Osteocyte (in vitro differentiated cells): Measurements from ENCODE around the gene PPP1R1C. TPM values are rescaled to one million over a fixed set of nuclear protein-coding genes. Genes with fewer than 3 reads are reported as not detected.

ENCODE experiments used
- DNase-seq: peaks from one replicate; pipeline ENCODE4 v3.0.0; 2021; ENCODE audit warnings: mixed read lengths; ENCODE audit not compliant: unreplicated experiment; ENCODE audit errors: extremely low spot score
- H3K27ac Mint-ChIP-seq: one replicate; pipeline ENCODE4 v1.8.0; 2021; ENCODE audit warnings: mild to moderate bottlenecking, mixed read lengths; ENCODE audit not compliant: unreplicated experiment
- H3K27me3 Mint-ChIP-seq: one replicate; pipeline ENCODE4 v1.8.0; 2021; ENCODE audit warnings: mixed read lengths; ENCODE audit not compliant: unreplicated experiment
- H3K36me3 Mint-ChIP-seq: one replicate; pipeline ENCODE4 v1.8.0; 2021; ENCODE audit warnings: mixed read lengths; ENCODE audit not compliant: unreplicated experiment
- H3K4me1 Mint-ChIP-seq: one replicate; pipeline ENCODE4 v1.8.0; 2021; ENCODE audit warnings: mixed read lengths; ENCODE audit not compliant: unreplicated experiment
- H3K4me3 Mint-ChIP-seq: one replicate; pipeline ENCODE4 v1.8.0; 2021; ENCODE audit warnings: mild to moderate bottlenecking, moderate library complexity, mixed read lengths; ENCODE audit not compliant: unreplicated experiment
- H3K9me3 Mint-ChIP-seq: one replicate; pipeline ENCODE4 v1.8.0; 2021; ENCODE audit warnings: mixed read lengths; ENCODE audit not compliant: unreplicated experiment
- total RNA-seq: library from RNA; stranded (reverse); gene quantifications from 2 replicates; pipeline ENCODE4 v1.2.1, GENCODE V29; 2021
- TF ChIP-seq, protein P1 (sequence below): fragments of 200-600 bp; sonication (generic); IDR thresholded peaks from 2 replicates; pipeline ENCODE4 v1.5.0; 2021; ENCODE audit warnings: antibody characterized with exemption, mild to moderate bottlenecking, moderate library complexity

The PPP1R1C gene
- total RNA-seq, 1 donor from 2014 or later, result 1.6 TPM

DNA sequence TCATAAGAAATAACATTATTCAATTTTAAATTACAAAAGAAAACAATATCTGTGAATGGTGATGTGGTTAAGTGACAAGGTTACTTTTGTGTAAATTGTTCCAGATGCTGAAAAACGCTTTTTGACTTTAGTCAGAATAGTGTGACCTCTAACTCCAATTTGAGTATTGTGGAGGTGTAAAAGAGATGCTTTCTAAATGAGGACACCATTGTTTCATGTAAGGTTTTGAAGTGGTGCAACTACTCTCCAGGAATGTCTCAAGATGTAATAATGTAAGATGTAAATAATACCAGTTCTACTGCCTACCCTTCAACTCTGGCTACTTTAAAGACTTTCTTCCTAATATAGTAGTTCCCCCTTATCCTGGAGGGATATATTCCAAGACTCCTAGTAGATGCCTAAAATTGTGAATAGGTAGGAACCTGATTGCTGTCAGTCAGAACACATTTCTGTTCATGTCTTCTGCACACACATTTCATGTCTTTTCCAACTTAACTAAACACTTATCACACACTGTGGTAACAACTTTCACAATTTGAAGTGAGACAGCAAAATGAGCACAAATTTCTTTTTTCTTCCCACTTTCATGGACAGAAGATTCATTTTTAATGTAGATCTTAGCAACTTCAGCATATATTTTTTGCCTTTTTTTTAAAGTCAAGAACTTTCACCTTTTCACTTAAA is 39.1 kb upstream of the PPP1R1C start:
- peaks cover 26% of the 10 kb centered on the region for H3K4me1 Mint-ChIP-seq

DNA sequence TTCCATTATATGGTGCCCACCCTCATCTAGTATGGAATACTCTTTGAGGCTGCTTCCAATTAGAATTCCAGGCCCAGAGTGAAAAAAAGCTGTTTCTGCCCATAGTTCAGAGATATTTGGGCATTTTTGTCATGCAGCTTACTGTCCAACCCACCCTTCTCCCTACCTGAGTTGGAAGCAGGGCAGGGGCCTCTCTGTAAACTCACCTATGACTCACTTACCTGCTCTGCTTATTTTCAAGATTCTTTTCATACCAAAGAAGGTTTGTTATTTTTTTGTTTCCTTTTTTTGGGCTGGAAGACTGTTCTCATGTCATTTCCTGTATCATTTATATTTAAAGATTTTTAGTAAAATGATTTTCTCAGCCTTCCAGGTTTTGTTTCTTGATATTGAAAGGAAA is 38.4 kb upstream of the PPP1R1C start:
- peaks cover 32% of the 10 kb centered on the region for H3K4me1 Mint-ChIP-seq
- no peak overlapping the region for H3K4me3 Mint-ChIP-seq
- peaks cover 7% of the 10 kb centered on the region for H3K9me3 Mint-ChIP-seq
- no peak for DNase-seq
- TF ChIP-seq, protein P1, sequence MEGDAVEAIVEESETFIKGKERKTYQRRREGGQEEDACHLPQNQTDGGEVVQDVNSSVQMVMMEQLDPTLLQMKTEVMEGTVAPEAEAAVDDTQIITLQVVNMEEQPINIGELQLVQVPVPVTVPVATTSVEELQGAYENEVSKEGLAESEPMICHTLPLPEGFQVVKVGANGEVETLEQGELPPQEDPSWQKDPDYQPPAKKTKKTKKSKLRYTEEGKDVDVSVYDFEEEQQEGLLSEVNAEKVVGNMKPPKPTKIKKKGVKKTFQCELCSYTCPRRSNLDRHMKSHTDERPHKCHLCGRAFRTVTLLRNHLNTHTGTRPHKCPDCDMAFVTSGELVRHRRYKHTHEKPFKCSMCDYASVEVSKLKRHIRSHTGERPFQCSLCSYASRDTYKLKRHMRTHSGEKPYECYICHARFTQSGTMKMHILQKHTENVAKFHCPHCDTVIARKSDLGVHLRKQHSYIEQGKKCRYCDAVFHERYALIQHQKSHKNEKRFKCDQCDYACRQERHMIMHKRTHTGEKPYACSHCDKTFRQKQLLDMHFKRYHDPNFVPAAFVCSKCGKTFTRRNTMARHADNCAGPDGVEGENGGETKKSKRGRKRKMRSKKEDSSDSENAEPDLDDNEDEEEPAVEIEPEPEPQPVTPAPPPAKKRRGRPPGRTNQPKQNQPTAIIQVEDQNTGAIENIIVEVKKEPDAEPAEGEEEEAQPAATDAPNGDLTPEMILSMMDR, result no peak
- no peaks in the 10 kb centered on the region for H3K27me3 Mint-ChIP-seq
- no peak overlapping the region for H3K27ac Mint-ChIP-seq
- H3K36me3 Mint-ChIP-seq, result no peaks in the 10 kb centered on the region

More for the DNA sequence above, 39.1 kb upstream of the PPP1R1C start:
- H3K27me3 Mint-ChIP-seq, result no peaks in the 10 kb centered on the region
- no peak for DNase-seq
- H3K9me3 Mint-ChIP-seq, result peaks cover 7% of the 10 kb centered on the region
- H3K27ac Mint-ChIP-seq, result no peak overlapping the region
- no peaks in the 10 kb centered on the region for H3K36me3 Mint-ChIP-seq
- TF ChIP-seq, protein P1, result no peak
- no peak overlapping the region for H3K4me3 Mint-ChIP-seq

DNA sequence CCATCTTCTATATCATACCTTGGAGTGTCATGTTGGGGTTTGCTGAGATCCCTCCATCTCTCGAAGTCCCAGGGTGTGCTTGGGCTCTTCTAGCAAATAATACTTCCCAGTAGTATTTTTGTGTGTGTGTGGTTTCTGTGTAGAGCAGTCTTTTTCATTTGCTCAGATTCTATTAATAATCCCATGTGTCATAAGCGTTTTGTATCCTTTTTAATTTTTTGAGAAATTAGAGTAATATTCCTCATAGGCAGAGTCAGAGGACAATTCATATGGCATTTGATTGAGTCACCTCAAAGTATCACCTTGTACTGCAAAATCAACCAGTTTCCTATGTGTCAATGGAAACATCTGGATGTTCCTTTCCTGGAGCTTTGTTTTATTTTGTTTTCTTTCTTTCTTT is 37.4 kb upstream of the PPP1R1C start:
- Mint-ChIP-seq H3K36me3 (no peaks in the 10 kb centered on the region), H3K27ac (no peak overlapping the region), H3K4me3 (no peak overlapping the region), H3K9me3 (peaks cover 7% of the 10 kb centered on the region), H3K27me3 (no peaks in the 10 kb centered on the region), H3K4me1 (peaks cover 36% of the 10 kb centered on the region)
- no peak for DNase-seq
- TF ChIP-seq, protein P1, result no peak

DNA sequence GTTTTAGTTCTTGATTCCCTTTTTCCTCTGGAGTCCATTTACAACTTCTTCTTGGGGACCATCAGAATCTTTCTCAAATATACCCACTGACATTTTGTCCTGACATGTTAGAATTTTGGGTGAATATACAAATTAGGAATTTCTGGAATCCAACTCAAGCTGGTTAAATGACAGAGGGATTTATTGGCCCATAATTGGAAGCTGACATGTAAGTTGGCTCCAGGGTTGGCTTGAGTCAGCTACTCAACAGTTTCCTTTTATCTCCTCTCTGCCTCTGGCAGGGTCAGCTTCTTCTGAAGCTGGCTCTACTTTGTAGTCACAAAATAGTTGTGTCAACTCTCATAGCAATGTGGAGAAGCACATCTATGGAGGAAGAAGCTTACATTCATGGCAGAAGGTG is 36.6 kb upstream of the PPP1R1C start:
- Mint-ChIP-seq H3K4me1 (peaks cover 40% of the 10 kb centered on the region), H3K27me3 (no peaks in the 10 kb centered on the region), H3K27ac (no peak overlapping the region), H3K4me3 (no peak overlapping the region), H3K9me3 (peaks cover 7% of the 10 kb centered on the region), H3K36me3 (no peaks in the 10 kb centered on the region)
- no peak for DNase-seq
- TF ChIP-seq, protein P1, result no peak

DNA sequence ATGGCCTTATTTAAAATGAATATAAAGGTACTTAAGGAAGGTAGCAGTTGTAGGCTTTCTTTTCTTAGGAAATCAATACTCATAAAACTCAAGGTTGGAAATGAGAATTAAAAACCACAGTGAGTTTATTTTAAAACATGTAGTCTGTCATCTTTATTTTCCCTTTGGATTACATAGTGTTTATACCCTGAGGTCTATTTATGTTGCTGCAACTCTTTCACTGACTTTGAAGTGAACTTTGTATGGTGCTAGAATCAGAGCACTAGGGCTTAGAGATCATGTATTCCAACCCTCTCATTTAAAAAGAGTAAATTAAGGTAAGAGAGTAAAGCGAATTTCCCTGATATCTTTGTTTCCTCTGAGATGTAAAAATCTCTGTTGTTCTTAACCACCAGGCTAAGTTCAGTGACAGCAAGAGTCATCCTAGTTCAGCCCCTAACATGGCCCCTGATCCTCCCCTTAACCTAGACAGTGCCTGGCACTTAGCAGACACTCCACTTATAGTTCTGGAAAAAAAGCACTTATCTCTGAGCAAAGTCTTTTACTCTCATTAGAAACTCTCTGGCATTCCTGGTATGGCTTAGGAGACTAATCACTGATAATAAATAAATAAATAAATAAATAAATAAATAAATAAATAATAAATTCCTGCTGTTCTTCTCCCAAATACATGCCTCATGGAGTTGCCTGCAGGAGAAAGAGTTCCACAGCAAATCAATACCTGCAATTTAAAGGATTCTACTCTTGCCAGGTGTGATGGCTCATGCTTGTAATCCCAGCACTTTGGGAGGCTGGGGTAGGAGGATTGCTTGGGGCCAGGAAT is 33.0 kb upstream of the PPP1R1C start:
- Mint-ChIP-seq H3K27ac (peak overlapping the region; percentile 14), H3K9me3 (peaks cover 7% of the 10 kb centered on the region), H3K36me3 (no peaks in the 10 kb centered on the region), H3K27me3 (no peaks in the 10 kb centered on the region), H3K4me1 (peaks cover 50% of the 10 kb centered on the region), H3K4me3 (no peak overlapping the region)
- DNase-seq, result no peak
- TF ChIP-seq, protein P1, result no peak
